Retinal pigment epithelial cell (primary cell): Measurements from ENCODE around the gene PTPRN2.

Experiments
- DNase-seq: peaks from one replicate; pipeline ENCODE4 v3.0.0-alpha.2; 2010; ENCODE audit warnings: low read depth
- H3K4me3 ChIP-seq: 2 replicates; pipeline ENCODE4 v1.5.1; 2011; ENCODE audit warnings: mild to moderate bottlenecking, low read length, control low read depth, moderate library complexity
- CTCF ChIP-seq: conservative IDR thresholded peaks from 2 replicates; pipeline ENCODE4 v1.5.1; 2011; ENCODE audit warnings: low read depth, low read length, control low read depth, inconsistent platforms

PTPRN2 gene

GRCh38 chr7:158602905-158603772, 15.5 kb upstream of the PTPRN2 start:
- no peak for DNase-seq
- H3K4me3 ChIP-seq = no peak overlapping the region
- no peak for TF ChIP-seq CTCF

- TF ChIP-seq CTCF = no peak
- no peak overlapping the region for H3K4me3 ChIP-seq
- DNase-seq = no peak
Observed at GRCh38 chr7:158602041-158602440, 14.4 kb upstream of the PTPRN2 start.

GRCh38 chr7:158601090-158601489, 13.5 kb upstream of the PTPRN2 start:
- no peak overlapping the region for H3K4me3 ChIP-seq
- no peak for TF ChIP-seq CTCF

GRCh38 chr7:158596745-158597144, 9.1 kb upstream of the PTPRN2 start:
- no peak for TF ChIP-seq CTCF
- no peak for DNase-seq

More at GRCh38 chr7:158601090-158601489, 13.5 kb upstream of the PTPRN2 start:
- no peak for DNase-seq

GRCh38 chr7:158596309-158596708, 8.7 kb upstream of the PTPRN2 start:
- TF ChIP-seq CTCF = no peak
- no peak overlapping the region for H3K4me3 ChIP-seq

More at GRCh38 chr7:158596745-158597144, 9.1 kb upstream of the PTPRN2 start:
- H3K4me3 ChIP-seq = no peak overlapping the region

GRCh38 chr7:158595068-158595467, 7.4 kb upstream of the PTPRN2 start:
- TF ChIP-seq CTCF = no peak
- H3K4me3 ChIP-seq = no peak overlapping the region
- no peak for DNase-seq

More at GRCh38 chr7:158596309-158596708, 8.7 kb upstream of the PTPRN2 start:
- no peak for DNase-seq

GRCh38 chr7:158592541-158592940, 4.9 kb upstream of the PTPRN2 start:
- no peak for DNase-seq
- TF ChIP-seq CTCF = no peak
- H3K4me3 ChIP-seq = no peak overlapping the region
